Measurements from ENCODE around the gene NUCKS1. TPM values are rescaled to one million over a fixed set of nuclear protein-coding genes. Genes with fewer than 3 reads are reported as not detected.

Gene NUCKS1
- 100 to 1,000 TPM; 457 to 475 (median 459) TPM for polyA plus RNA-seq (ENCODE audit: insufficient read length in 3 of 3)

DNA sequence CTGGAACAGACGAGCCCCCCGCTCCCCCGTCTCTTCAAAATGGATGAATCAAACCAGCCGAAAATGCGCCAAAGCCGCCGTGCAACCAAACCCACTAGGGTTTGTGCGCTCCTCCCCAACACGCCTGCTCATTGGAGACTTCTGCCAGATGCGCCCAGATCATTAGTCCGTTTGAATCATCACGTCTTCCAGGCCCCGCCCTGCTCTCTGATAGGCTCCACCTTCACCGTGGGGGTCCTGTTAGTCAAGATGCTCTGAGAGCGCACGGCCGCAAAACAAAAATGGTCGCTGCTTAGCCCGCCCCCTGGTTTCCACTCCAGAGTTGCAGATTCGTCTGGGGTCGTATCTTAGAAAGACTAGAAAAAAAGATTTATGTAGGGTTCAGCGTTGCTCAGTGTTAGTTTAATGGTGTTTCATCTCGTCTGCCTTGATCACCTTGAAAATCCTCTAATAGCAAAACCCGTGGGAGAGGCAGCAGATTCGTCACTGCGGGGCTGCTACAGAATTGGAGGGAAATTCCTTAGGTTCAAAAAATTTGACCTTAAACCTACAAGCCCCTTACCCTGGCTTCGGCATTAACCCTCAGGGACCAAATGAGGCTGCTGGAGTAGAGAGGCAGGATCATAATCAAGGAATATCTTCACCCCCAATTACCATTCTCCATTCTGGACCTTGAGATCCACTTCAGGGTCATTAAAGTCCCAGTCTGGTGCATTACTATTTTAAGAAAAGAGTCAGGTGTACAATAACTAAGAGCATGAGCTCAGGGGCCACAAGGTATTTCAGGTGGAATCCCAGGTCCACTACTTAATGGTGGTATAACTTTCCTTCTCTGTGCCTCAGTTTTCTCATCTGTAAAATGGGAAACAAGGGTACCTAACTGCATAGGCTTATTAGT, at the start of gene NUCKS1:
Gene NUCKS1, minus strand, starts transcription at position 45 of the 898 bp plus-strand sequence. CDS start 209 bp downstream, outside the sequence.
- DNase-seq (ENCODE audit: low read depth in 3 of 3, low spot score in 2 of 3), result peak; percentile 94 to 98 (median 97)

GRCh38 chr1:205798577-205798976, 48.6 kb upstream of the NUCKS1 start:
- DNase-seq (ENCODE audit: low read depth in 3 of 3, low spot score in 2 of 3), result no peak

- DNase-seq (ENCODE audit: low read depth in 3 of 3, low spot score in 2 of 3), result no peak
Measured at GRCh38 chr1:205797168-205797567, 47.2 kb upstream of the NUCKS1 start.

DNA sequence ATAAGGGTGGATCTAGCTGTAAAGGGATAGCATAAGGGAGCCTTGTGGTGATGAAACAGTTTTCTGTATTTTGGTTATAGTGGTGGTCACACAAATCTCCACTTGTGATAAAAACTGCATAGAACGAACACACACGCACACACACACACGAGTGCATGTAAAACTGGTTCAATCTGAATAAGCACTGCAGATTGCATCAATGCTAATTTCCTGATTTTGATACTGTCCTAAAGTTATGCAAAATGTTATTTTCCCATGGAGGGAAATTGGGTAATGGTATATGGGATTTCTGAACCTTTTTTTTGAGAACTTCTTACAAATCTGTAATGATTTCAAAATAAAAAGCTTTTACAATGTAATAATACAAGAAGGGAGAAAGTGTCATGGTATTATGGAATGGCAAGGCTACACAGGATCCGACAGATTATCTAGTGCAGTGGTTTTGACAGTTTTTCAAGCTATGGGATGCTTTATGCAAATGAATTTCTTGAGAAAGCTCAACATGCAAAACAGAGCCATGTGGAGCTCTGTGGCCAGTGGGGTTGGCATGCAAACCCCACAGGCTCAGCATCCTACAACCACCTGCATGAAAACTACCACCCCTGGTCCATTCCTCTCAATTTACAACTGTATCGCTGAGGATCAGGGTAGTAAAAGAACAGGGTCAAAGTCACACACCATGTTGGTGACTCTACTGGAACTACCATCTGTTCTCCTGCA, 44.2 kb upstream of the NUCKS1 start:
- no peak for DNase-seq (ENCODE audit: low read depth in 3 of 3, low spot score in 2 of 3)

- no peak for DNase-seq (ENCODE audit: low read depth in 3 of 3, low spot score in 2 of 3)
Measured at GRCh38 chr1:205792961-205793673, 43.1 kb upstream of the NUCKS1 start.

DNA sequence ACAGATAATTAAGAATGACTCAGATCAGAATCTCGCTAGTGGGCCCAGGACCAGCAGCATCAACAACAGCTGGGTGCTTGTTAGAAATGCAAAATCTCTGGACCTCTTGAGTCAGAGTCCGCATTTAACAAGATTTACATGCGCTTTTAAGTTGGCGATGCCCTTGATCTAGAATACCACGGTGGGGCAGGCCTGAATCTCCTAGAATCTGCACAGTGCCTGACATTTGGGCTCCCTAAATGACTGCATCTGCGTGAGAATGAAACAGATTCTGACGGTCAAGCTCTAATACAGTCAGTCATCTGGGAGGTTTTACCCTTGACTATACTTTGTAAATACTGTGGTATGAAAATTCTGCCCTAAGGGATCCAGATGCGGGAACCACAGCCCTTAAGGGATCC, 42.5 kb upstream of the NUCKS1 start:
- DNase-seq (ENCODE audit: low read depth in 3 of 3, low spot score in 2 of 3), result no peak

DNA sequence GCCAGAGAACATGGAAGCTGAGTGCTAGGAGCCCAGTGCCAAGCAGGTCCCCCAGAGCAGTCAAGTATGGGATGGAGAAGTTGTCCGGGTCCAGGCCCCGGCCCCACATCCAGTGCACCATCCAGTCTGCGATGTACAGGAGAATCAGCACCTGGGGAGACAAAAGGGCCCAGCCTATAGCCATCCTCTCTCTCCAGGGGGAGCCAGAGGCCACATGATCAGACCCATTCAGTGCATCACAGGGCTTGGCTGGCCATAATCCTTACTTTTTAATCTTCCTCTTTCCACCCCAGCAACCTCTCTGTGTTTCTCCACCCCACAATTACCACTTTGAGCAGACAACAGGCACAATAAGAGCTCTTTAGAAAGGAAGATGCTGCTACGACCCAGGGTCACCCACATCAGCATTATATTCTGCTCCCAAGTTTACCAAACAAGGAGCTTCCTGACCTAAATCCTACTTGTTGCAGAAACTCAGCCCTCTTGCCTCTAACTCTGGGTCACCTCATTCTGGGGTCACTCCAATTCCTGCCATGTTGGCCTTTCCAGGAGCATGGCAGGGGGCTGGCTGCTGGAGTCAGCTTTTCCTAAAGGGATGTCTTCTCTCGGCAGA, 41.7 kb upstream of the NUCKS1 start:
- no peak for DNase-seq (ENCODE audit: low read depth in 3 of 3, low spot score in 2 of 3)

DNA sequence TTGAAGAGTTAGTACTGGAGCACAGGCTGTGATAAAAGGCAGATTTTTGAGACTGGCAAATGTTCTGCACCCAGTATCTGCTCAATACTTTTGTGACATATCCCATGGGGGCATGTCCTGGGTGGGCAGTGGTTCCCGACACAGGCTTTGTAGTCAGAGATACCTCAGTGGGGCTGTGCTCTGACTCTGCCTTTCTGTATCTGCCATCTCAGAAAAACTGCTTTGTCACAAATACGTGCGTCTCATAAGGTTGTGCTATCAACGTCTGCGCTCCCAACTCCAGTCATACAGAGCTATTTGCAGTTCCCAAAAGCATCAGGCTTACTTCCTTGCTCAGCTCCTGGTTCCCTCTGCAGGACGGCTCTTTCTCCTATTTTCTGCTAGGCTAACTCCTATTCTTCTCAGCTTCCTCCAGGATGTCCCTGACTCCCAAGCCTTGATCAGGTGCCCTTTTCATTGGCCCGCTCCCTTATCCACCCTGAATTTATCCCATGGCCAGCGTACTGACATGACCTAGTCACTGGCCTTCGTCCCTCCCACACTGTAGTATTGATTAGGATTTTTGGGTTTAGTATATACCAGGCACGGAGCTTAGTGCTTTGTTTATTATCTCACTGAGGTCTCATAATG, 37.4 kb upstream of the NUCKS1 start:
- no peak for DNase-seq (ENCODE audit: low read depth in 3 of 3, low spot score in 2 of 3)

GRCh38 chr1:205786601-205787000, 36.6 kb upstream of the NUCKS1 start:
- no peak for DNase-seq (ENCODE audit: low read depth in 3 of 3, low spot score in 2 of 3)

DNA sequence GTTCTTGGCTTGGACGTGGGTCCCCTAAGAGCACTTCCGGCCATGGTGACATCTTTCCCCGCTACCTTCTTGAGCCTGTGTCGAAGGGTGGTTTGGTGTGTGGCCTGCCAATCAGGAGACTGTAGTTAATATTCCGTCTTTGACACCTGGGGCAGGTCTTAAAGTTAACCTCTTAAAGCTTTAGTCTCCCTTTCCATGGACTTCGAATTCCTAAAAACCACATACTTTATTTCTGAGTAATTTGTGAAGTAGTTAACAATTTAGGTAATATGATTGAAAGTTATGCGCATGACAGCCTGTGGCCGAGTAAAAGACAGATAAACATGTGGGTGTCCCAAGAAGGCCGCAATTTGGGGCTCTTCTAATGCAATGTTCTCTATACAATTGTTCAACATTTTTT, 35.5 kb upstream of the NUCKS1 start:
- DNase-seq (ENCODE audit: low read depth in 3 of 3, low spot score in 2 of 3), result no peak

GRCh38 chr1:205783904-205784303, 33.9 kb upstream of the NUCKS1 start:
- no peak for DNase-seq (ENCODE audit: low read depth in 3 of 3, low spot score in 2 of 3)

DNA sequence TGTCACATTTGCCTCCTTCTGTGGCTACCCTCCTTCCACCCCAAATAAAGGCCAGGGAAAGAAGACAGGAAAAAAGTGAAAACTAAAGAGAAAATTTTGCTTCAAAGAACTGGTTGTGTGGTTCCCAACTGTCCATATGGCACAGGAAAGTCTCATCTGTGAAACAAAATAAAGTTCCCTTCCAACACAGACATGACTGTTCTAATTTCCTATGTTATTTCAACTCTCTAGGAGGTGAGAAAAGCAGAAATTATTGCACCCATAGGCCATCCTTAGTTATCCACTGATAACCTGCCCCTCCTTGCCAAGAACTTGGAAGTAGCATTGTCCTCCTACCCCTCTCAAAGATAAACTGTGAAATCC, 33.4 kb upstream of the NUCKS1 start:
- DNase-seq (ENCODE audit: low read depth in 3 of 3, low spot score in 2 of 3), result no peak

GRCh38 chr1:205782627-205783432, 32.8 kb upstream of the NUCKS1 start:
- no peak for DNase-seq (ENCODE audit: low read depth in 3 of 3, low spot score in 2 of 3)

DNA sequence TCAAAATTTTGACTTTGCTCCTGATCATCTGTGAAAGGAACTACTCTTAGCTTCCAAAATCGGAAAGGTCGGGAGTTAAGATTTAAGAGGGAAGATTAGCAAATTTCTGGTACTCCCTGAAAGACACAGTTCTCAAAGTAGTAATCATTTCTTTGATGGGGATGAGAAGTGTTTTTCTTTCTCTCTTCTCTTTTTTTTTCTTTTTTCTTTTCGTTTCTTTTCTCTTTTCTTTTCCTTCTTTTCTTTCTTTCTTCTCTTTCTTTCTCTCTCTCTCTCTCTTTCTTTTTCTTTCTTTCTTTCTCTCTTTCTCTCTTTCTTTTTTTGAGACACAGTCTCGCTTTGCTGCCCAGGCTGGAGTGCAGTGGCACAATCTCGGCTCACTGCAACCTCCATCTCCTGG, 30.4 kb upstream of the NUCKS1 start:
- DNase-seq (ENCODE audit: low read depth in 3 of 3, low spot score in 2 of 3), result no peak

GRCh38 chr1:205777994-205778393, 28.0 kb upstream of the NUCKS1 start:
- DNase-seq (ENCODE audit: low read depth in 3 of 3, low spot score in 2 of 3), result no peak

GRCh38 chr1:205775717-205776056, 25.7 kb upstream of the NUCKS1 start:
- no peak for DNase-seq (ENCODE audit: low read depth in 3 of 3, low spot score in 2 of 3)

GRCh38 chr1:205775015-205775716, 25.2 kb upstream of the NUCKS1 start, which contains the start of gene RAB29:
RAB29 (minus strand) TSS chr1:205775482; CDS start chr1:205774956, 526 bp downstream.
- DNase-seq (ENCODE audit: low read depth in 3 of 3, low spot score in 2 of 3), result peak; percentile 44 to 68 (median 48)

- DNase-seq (ENCODE audit: low read depth in 3 of 3, low spot score in 2 of 3), result no peak
Measured at GRCh38 chr1:205774198-205775014, 24.4 kb upstream of the NUCKS1 start.
